ENCODE measurements around the gene KRT9. TPM values are rescaled to one million over a fixed set of nuclear protein-coding genes. Genes with fewer than 3 reads are reported as not detected.
"Not testable (repeated sequence)": the region's sequence is repeated elsewhere in the genome, so short reads cannot be mapped to it uniquely, and the experiment has no call there.

KRT9 gene
- total RNA-seq, 2 donors from 2014 or later, result not detected

DNA sequence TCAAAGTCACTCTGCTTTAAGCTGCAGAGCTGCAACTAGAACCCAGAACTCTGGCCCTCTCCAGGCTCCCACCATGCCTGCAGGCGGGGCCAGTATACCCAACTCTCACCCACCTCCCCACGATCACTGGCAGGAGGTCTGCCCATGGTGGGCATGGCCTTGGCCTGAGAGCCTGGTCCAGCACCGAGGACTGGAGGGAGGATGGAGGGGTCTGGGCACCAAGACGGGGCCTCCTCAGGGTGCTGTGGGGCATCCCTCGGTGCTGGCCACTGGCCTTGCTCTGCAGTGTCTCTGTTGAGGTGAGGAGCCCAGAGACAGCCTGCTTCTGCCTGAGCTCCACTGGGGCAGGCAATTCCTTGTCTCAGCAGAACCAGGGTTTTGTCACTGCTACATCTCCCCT is 42.2 kb upstream of the KRT9 start:
- H3K9ac ChIP-seq (ENCODE audit: low read depth in 2 of 2, low read length in 2 of 2), result no peak overlapping the region
- H3K4me3 ChIP-seq, result no peak overlapping the region
- H3K4me1 ChIP-seq, result no peaks in the 10 kb centered on the region
- no peaks in the 10 kb centered on the region for H3K36me3 ChIP-seq
- no peak overlapping the region for H3K27ac ChIP-seq
- H3K27me3 ChIP-seq, result no peaks in the 10 kb centered on the region
- intact Hi-C loops (cut with DNase I), result no loop called here
- no peak for TF ChIP-seq CTCF (IDR thresholded peaks at IDR 0.05)
- no peaks in the 10 kb centered on the region for H3K9me3 ChIP-seq
- DNase-seq, result no peak

- H3K9me3 ChIP-seq, result no peaks in the 10 kb centered on the region
- H3K27ac ChIP-seq, result no peak overlapping the region
- H3K4me1 ChIP-seq, result no peaks in the 10 kb centered on the region
- no peak for TF ChIP-seq CTCF (IDR thresholded peaks at IDR 0.05)
- no peak for DNase-seq
- intact Hi-C loops (cut with DNase I), result no loop called here
- no peaks in the 10 kb centered on the region for H3K27me3 ChIP-seq
- no peak overlapping the region for H3K9ac ChIP-seq (ENCODE audit: low read depth in 2 of 2, low read length in 2 of 2)
- H3K36me3 ChIP-seq, result no peaks in the 10 kb centered on the region
- no peak overlapping the region for H3K4me3 ChIP-seq
Measured at GRCh38 chr17:41613277-41614082, 41.6 kb upstream of the KRT9 start.

DNA sequence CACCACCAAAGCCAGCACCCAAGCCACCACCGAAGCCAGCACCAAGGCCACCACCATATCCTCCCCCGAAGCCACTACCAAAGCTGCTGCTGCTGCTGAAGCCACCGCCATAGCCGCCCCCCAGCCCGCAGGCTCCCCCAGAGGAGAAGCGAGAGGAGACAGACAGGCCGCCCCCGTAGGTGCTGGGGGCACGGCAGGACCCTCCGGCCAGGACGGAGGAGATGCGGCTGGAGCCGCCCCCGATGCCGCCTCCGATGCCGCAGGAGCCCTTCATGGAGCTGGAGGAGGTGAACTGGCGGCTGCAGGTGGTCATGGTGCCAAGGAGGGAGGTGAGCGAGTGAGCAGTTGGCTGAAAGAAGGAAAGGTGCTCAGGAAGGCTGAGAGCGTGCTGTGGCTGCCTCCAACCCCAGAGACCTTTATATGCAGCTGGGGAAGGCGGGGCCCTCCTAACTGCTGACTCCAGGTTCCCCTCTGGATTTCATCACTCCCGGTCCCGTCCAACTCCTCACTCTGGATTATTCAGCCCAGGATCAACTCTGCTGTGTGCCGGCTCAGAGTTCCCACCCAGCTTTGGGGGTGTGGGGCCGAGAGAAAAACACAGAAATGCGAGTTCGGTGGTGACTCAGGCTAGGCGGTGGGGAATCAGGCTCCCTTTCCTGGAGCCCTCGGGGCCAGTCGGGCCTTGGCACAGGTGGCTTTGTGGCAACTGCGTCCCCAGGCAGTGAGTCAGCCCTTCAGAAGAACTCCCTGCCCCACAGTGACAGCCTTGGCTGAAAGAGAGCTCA is 40.7 kb upstream of the KRT9 start, which contains the start of gene KRT16:
KRT16 (minus strand) TSS at position 392 of the 785 bp plus-strand sequence; CDS start at position 313, 79 bp downstream.
- H3K27me3 ChIP-seq; H3K36me3 ChIP-seq; H3K9me3 ChIP-seq; H3K9ac ChIP-seq (ENCODE audit: low read depth in 2 of 2, low read length in 2 of 2); H3K4me3 ChIP-seq; intact Hi-C loops (cut with DNase I); DNase-seq; H3K27ac ChIP-seq; H3K4me1 ChIP-seq: not testable (repeated sequence)

DNA sequence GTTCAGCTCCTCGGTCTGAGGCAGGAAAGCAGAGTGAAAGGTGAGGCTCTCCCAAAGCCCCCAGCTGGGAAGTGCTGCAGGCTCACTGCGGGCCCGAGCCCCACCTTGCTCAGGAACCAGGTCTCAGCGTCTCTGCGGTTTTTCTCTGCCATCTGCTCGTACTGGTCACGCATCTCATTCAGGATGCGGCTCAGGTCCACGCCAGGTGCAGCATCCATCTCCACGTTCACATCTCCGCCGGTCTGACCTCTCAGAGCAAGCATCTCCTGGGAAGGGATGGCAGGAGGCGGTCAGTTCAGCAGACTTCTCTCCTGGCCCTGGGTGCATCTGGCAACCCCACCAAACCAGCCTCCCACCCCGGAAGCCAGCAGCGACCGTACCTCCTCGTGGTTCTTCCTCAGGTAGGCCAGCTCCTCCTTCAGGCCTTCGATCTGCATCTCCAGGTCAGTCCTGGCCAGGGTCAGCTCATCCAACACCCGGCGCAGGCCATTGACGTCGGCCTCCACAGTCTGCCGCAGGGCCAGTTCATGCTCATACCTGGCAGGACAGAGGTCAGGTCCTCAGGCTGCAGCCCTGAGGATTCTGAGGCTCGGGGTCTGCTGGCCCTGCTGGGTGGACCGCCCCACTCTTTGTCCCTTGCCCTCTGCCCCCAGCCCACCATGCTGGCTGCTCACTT is 39.2 kb upstream of the KRT9 start:
- TF ChIP-seq CTCF (IDR thresholded peaks at IDR 0.05), result no peak
- no peak for DNase-seq
- Histone ChIP-seq H3K4me3 (no peak overlapping the region), H3K4me1 (no peaks in the 10 kb centered on the region), H3K27me3 (no peaks in the 10 kb centered on the region), H3K9ac (ENCODE audit: low read depth in 2 of 2, low read length in 2 of 2) (no peak overlapping the region), H3K9me3 (no peaks in the 10 kb centered on the region), H3K27ac (no peak overlapping the region), H3K36me3 (no peaks in the 10 kb centered on the region)
- intact Hi-C loops (cut with DNase I), result no loop called here

DNA sequence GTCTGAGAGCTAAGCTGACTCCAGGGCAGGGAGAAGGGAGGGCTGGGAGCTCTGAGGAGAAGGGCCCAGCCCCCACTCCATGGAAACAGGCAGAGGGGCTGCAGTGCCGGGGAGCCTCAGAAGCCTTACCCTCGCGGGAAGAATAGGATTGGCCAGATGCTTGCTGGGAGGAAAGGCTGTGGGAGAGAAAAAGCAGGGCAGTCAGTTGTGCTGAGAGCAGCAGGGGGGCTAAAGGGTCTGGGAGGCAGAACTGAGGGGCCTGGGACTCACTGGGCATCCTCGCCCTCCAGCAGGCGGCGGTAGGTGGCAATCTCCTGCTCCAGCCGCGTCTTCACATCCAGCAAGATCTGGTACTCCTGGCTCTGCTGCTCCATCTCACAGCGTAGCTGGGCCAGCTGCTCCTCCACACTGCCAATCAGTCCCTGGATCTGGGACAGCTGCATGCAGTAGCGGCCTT is 38.2 kb upstream of the KRT9 start:
- H3K27me3 ChIP-seq, DNase-seq: not testable (repeated sequence)

GRCh38 chr17:41606930-41607329 is 35.1 kb upstream of the KRT9 start:
- H3K4me1 ChIP-seq; DNase-seq; H3K4me3 ChIP-seq; intact Hi-C loops (cut with DNase I); H3K27ac ChIP-seq; H3K9ac ChIP-seq (ENCODE audit: low read depth in 2 of 2, low read length in 2 of 2); H3K27me3 ChIP-seq; H3K36me3 ChIP-seq; H3K9me3 ChIP-seq: not testable (repeated sequence)

More for the DNA sequence above, 38.2 kb upstream of the KRT9 start:
- H3K9me3 ChIP-seq; H3K4me1 ChIP-seq; H3K9ac ChIP-seq (ENCODE audit: low read depth in 2 of 2, low read length in 2 of 2); H3K4me3 ChIP-seq; intact Hi-C loops (cut with DNase I); H3K27ac ChIP-seq; H3K36me3 ChIP-seq: not testable (repeated sequence)
